K562 (cell line): ENCODE measurements around the gene CTF1. TPM values are rescaled to one million over a fixed set of nuclear protein-coding genes. Genes with fewer than 3 reads are reported as not detected.
A peak's percentile ranks its signal among the peaks of the same experiment; 100 is the strongest.

Source experiments
- ETS2 ChIP-seq: IDR thresholded peaks from 2 replicates; pipeline ENCODE4 v1.6.1; 2016; ENCODE audit warnings: borderline replicate concordance, missing genetic modification characterization, mild to moderate bottlenecking, moderate library complexity, missing compliant biosample characterization; ENCODE audit not compliant: poor library complexity, severe bottlenecking
- HDGF ChIP-seq: fragments of 450-650 bp; IDR thresholded peaks from 2 replicates; pipeline ENCODE4 v1.6.1; 2016
- NELFE ChIP-seq: IDR thresholded peaks from 2 replicates; pipeline ENCODE4 v1.6.1; 2011; ENCODE audit warnings: mild to moderate bottlenecking; ENCODE audit not compliant: insufficient read depth, insufficient read length
- RFX1 ChIP-seq: fragments of 450-650 bp; IDR thresholded peaks from 2 replicates; pipeline ENCODE4 v1.6.1; 2016; ENCODE audit warnings: mild to moderate bottlenecking, moderate library complexity
- SMAD3 ChIP-seq: fragments of 450-650 bp; formaldehyde crosslinking; conservative IDR thresholded peaks from 2 replicates; pipeline ENCODE4 v1.4.0; 2020; ENCODE audit warnings: mild to moderate bottlenecking
- TAF9B ChIP-seq: fragments of 450-650 bp; IDR thresholded peaks from 2 replicates; pipeline ENCODE4 v1.6.1; 2018; ENCODE audit warnings: mild to moderate bottlenecking; ENCODE audit not compliant: partially characterized antibody
- ZC3H8 ChIP-seq: fragments of 450-650 bp; IDR thresholded peaks from 2 replicates; pipeline ENCODE4 v1.6.1; 2017
- ZNF212 ChIP-seq: fragments of 450-650 bp; formaldehyde crosslinking; IDR thresholded peaks from 2 replicates; pipeline ENCODE4 v1.4.0; 2020; ENCODE audit warnings: mild to moderate bottlenecking
- ZNF507 ChIP-seq: conservative IDR thresholded peaks from 2 replicates; pipeline ENCODE4 v1.6.1; 2017; ENCODE audit warnings: missing genetic modification characterization, missing compliant biosample characterization
- ZNF76 ChIP-seq: fragments of 250-450 bp; sonication (Bioruptor Pico); IDR thresholded peaks from 2 replicates; pipeline ENCODE4 v1.4.0; 2020; ENCODE audit warnings: mild to moderate bottlenecking, moderate library complexity, borderline replicate concordance
- polyA plus RNA-seq, 8 experiments: library from polyadenylated mRNA; depleted of rRNA in 4 of 8; stranded (reverse) in 5 of 8; unstranded in 3 of 8; fragments of >200 nt; fragmentation: Nextera tagmentation in 2 of 8; fragmentation: Illumina TruSeq in 1 of 8; extraction: Ambion mirVana in 2 of 8; extraction: Trizol in 1 of 8; gene quantifications; 2 replicates each; pipeline versions ENCODE4 v1.2.1 to v1.2.3, GENCODE V29; 2011 to 2014; ENCODE audit warnings: inconsistent platforms in 1 of 8, missing spikeins in 1 of 8
- total RNA-seq, 7 experiments: library from RNA; depleted of rRNA in 6 of 7; stranded (reverse); fragments of >200 nt in 6 of 7; fragmentation: Illumina TruSeq in 2 of 7; extraction: Trizol in 2 of 7; gene quantifications; 2 replicates each; pipeline versions ENCODE4 v1.2.1 to v1.2.3, GENCODE V29; 2011 to 2021; ENCODE audit warnings: low replicate concordance in 1 of 7
- TF ChIP-seq, protein P1 (sequence below): sonication (generic); formaldehyde crosslinking; IDR thresholded peaks from 2 replicates; pipeline ENCODE4 v1.8.0; 2023; ENCODE audit warnings: mild to moderate bottlenecking, missing genetic modification reagents
- TF ChIP-seq, protein P2 (sequence below), 3 experiments: fragments of 200-800 bp in 1 of 3; sonication (Bioruptor generic) in 1 of 3; sonication (generic) in 1 of 3; formaldehyde crosslinking in 1 of 3; IDR thresholded peaks; 2 replicates each; pipeline versions ENCODE4 v1.6.1 to v1.8.0; 2016 to 2022; ENCODE audit warnings: mild to moderate bottlenecking in 2 of 3, missing compliant biosample characterization in 2 of 3, missing genetic modification characterization in 2 of 3, missing genetic modification reagents in 1 of 3
- TF ChIP-seq, protein P3 (sequence below), 2 experiments: IDR thresholded peaks; 2 replicates each; pipeline ENCODE4 v1.6.1; 2012; ENCODE audit warnings: improper control_type of control experiment in 2 of 2, low read depth in 2 of 2, low read length in 2 of 2, borderline replicate concordance in 1 of 2
- TF ChIP-seq, protein P4 (sequence below): conservative IDR thresholded peaks from 2 replicates; pipeline ENCODE4 v1.6.1; 2011; ENCODE audit warnings: low read depth, mild to moderate bottlenecking, low read length; ENCODE audit not compliant: control insufficient read depth
- TF ChIP-seq, protein P5 (sequence below): fragments of 450-650 bp; formaldehyde crosslinking; conservative IDR thresholded peaks from 2 replicates; pipeline ENCODE4 v1.4.0; 2022; ENCODE audit warnings: mild to moderate bottlenecking, missing genetic modification characterization
- TF ChIP-seq, protein P6 (sequence below): fragments of 250-450 bp; sonication (Bioruptor Pico); IDR thresholded peaks from 2 replicates; pipeline ENCODE4 v1.4.0; 2020; ENCODE audit warnings: mild to moderate bottlenecking, moderate library complexity

CTF1 gene
- total and polyA plus RNA-seq, 9 of the 15 experiments (the other 6 are each of a cell fraction or from before 2014, with no cell fraction given) = 0.24 to 2.5 (median 0.44) TPM

DNA sequence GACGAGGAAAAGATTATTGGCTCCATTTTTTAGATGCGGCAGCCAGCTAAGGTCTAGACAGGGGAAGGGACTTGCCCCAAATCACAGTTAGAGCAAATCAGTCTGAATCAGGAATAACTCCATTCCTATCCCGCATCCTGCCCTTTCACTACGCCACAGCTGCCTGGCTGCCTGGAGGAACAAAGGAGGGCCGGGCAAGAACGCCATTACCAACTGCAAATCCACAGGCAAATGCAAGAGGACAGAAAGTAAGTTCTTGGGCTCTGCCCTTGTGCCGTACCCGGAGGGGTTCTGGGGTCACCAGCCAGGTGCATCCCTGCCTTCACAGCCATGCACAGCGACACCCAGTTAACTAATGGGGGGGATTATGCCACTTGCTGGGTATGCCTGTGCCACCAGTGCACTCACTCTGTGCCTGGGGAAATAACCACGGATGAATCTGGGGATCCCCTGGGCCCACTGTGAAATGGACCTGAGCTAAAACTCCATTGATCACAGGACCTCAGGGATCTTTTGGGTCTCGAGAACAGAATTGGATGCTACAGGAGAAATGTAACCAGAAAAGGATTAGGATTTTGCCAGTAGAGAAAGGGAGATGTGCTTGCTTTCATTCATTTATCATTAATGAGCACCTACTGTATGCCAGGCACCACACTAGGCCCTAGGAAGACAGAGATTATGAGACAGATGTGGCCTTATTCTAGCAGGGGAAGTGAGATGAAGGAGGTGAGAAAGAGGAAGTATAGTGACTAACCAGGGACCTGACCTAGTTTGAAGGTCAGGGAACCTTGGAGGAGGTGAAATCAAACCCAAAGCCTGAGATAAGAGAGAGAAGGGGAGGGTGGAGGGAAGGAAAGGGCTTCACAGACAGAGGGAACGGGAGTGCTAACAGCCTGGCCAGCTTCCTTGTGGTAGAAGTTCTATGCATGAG, 20.3 kb upstream of the CTF1 start (continued):
- TF ChIP-seq NELFE (no peak), SMAD3 (no peak), ZNF507 (tag) (no peak), HDGF (no peak), ZNF212 (no peak), RFX1 (no peak), ETS2 (tag) (no peak), TAF9B (no peak), ZC3H8 (no peak), ZNF76 (no peak)
- TF ChIP-seq, protein P1, sequence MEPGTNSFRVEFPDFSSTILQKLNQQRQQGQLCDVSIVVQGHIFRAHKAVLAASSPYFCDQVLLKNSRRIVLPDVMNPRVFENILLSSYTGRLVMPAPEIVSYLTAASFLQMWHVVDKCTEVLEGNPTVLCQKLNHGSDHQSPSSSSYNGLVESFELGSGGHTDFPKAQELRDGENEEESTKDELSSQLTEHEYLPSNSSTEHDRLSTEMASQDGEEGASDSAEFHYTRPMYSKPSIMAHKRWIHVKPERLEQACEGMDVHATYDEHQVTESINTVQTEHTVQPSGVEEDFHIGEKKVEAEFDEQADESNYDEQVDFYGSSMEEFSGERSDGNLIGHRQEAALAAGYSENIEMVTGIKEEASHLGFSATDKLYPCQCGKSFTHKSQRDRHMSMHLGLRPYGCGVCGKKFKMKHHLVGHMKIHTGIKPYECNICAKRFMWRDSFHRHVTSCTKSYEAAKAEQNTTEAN (CRISPR knock-in tag) = no peak
- TF ChIP-seq, protein P2, sequence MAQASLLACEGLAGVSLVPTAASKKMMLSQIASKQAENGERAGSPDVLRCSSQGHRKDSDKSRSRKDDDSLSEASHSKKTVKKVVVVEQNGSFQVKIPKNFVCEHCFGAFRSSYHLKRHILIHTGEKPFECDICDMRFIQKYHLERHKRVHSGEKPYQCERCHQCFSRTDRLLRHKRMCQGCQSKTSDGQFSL (CRISPR knock-in tag; IDR thresholded peaks at IDR 0.05) = peak; percentile 82; the same call in 1 of the 2 replicates
- TF ChIP-seq, protein P2 (tag; IDR thresholded peaks at IDR 0.05) = no peak
- TF ChIP-seq, protein P3, sequence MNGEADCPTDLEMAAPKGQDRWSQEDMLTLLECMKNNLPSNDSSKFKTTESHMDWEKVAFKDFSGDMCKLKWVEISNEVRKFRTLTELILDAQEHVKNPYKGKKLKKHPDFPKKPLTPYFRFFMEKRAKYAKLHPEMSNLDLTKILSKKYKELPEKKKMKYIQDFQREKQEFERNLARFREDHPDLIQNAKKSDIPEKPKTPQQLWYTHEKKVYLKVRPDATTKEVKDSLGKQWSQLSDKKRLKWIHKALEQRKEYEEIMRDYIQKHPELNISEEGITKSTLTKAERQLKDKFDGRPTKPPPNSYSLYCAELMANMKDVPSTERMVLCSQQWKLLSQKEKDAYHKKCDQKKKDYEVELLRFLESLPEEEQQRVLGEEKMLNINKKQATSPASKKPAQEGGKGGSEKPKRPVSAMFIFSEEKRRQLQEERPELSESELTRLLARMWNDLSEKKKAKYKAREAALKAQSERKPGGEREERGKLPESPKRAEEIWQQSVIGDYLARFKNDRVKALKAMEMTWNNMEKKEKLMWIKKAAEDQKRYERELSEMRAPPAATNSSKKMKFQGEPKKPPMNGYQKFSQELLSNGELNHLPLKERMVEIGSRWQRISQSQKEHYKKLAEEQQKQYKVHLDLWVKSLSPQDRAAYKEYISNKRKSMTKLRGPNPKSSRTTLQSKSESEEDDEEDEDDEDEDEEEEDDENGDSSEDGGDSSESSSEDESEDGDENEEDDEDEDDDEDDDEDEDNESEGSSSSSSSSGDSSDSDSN (IDR thresholded peaks at IDR 0.05; ENCODE audit: borderline replicate concordance in 1 of 2, low read depth in 2 of 2, low read length in 2 of 2) = no peak
- TF ChIP-seq, protein P4, sequence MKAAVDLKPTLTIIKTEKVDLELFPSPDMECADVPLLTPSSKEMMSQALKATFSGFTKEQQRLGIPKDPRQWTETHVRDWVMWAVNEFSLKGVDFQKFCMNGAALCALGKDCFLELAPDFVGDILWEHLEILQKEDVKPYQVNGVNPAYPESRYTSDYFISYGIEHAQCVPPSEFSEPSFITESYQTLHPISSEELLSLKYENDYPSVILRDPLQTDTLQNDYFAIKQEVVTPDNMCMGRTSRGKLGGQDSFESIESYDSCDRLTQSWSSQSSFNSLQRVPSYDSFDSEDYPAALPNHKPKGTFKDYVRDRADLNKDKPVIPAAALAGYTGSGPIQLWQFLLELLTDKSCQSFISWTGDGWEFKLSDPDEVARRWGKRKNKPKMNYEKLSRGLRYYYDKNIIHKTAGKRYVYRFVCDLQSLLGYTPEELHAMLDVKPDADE = no peak
- TF ChIP-seq, protein P5, sequence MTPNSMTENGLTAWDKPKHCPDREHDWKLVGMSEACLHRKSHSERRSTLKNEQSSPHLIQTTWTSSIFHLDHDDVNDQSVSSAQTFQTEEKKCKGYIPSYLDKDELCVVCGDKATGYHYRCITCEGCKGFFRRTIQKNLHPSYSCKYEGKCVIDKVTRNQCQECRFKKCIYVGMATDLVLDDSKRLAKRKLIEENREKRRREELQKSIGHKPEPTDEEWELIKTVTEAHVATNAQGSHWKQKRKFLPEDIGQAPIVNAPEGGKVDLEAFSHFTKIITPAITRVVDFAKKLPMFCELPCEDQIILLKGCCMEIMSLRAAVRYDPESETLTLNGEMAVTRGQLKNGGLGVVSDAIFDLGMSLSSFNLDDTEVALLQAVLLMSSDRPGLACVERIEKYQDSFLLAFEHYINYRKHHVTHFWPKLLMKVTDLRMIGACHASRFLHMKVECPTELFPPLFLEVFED (CRISPR knock-in tag) = no peak
- TF ChIP-seq, protein P6, sequence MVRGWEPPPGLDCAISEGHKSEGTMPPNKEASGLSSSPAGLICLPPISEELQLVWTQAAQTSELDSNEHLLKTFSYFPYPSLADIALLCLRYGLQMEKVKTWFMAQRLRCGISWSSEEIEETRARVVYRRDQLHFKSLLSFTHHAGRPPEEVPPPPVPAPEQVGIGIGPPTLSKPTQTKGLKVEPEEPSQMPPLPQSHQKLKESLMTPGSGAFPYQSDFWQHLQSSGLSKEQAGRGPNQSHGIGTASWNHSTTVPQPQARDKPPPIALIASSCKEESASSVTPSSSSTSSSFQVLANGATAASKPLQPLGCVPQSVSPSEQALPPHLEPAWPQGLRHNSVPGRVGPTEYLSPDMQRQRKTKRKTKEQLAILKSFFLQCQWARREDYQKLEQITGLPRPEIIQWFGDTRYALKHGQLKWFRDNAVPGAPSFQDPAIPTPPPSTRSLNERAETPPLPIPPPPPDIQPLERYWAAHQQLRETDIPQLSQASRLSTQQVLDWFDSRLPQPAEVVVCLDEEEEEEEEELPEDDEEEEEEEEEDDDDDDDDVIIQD (CRISPR knock-in tag) = no peak
